ENCODE data around the gene LRP5. TPM values are rescaled to one million over a fixed set of nuclear protein-coding genes. Genes with fewer than 3 reads are reported as not detected.

LRP5 gene
- total RNA-seq, 1 donor from 2014 or later, result 20.2 TPM

GRCh38 chr11:68439355-68440065, 127.1 kb downstream of the LRP5 start:
- no peak overlapping the region for H3K27ac ChIP-seq (ENCODE audit: low read depth, low read length)
- no peak overlapping the region for H2AFZ ChIP-seq (ENCODE audit: low read depth, low read length)
- no peak for DNase-seq (ENCODE audit: low read depth)
- no peak for TF ChIP-seq EZH2 (IDR thresholded peaks at IDR 0.05; ENCODE audit: insufficient read depth, low read length)
- TF ChIP-seq, protein P1, sequence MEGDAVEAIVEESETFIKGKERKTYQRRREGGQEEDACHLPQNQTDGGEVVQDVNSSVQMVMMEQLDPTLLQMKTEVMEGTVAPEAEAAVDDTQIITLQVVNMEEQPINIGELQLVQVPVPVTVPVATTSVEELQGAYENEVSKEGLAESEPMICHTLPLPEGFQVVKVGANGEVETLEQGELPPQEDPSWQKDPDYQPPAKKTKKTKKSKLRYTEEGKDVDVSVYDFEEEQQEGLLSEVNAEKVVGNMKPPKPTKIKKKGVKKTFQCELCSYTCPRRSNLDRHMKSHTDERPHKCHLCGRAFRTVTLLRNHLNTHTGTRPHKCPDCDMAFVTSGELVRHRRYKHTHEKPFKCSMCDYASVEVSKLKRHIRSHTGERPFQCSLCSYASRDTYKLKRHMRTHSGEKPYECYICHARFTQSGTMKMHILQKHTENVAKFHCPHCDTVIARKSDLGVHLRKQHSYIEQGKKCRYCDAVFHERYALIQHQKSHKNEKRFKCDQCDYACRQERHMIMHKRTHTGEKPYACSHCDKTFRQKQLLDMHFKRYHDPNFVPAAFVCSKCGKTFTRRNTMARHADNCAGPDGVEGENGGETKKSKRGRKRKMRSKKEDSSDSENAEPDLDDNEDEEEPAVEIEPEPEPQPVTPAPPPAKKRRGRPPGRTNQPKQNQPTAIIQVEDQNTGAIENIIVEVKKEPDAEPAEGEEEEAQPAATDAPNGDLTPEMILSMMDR (IDR thresholded peaks at IDR 0.05; ENCODE audit: insufficient read depth, low read depth, low read length), result no peak
- H3K9me3 Mint-ChIP-seq (ENCODE audit: unreplicated experiment), result no peaks in the 10 kb centered on the region
- H3K4me1 ChIP-seq (ENCODE audit: insufficient read depth, low read length), result peaks cover 19% of the 10 kb centered on the region
- peaks cover 16% of the 10 kb centered on the region for H3K4me1 Mint-ChIP-seq (ENCODE audit: low read depth, unreplicated experiment)
- peaks cover 7% of the 10 kb centered on the region for H3K36me3 Mint-ChIP-seq (ENCODE audit: low read depth, unreplicated experiment)
- H3K4me3 ChIP-seq (ENCODE audit: insufficient read depth, low read depth, low read length), result no peak overlapping the region
- no peaks in the 10 kb centered on the region for H3K9me3 ChIP-seq (ENCODE audit: insufficient read depth, low read depth, low read length)
- H3K4me3 Mint-ChIP-seq (ENCODE audit: unreplicated experiment), result no peak overlapping the region
- H3K27me3 ChIP-seq (ENCODE audit: insufficient read depth, low read length), result no peaks in the 10 kb centered on the region
- no peak for FAIRE-seq
- H3K36me3 ChIP-seq (ENCODE audit: insufficient read depth, low read length), result peaks cover 3% of the 10 kb centered on the region
- H3K27ac Mint-ChIP-seq (ENCODE audit: unreplicated experiment), result no peak overlapping the region
- no peak overlapping the region for H3K4me2 ChIP-seq (ENCODE audit: low read length)
- no peaks in the 10 kb centered on the region for H3K79me2 ChIP-seq (ENCODE audit: insufficient read depth, low read length)
- H4K20me1 ChIP-seq (ENCODE audit: insufficient read depth, low read length), result no peaks in the 10 kb centered on the region
- no peaks in the 10 kb centered on the region for H3K27me3 Mint-ChIP-seq (ENCODE audit: low read depth, unreplicated experiment)
- no peak overlapping the region for H3K9ac ChIP-seq (ENCODE audit: low read length)

DNA sequence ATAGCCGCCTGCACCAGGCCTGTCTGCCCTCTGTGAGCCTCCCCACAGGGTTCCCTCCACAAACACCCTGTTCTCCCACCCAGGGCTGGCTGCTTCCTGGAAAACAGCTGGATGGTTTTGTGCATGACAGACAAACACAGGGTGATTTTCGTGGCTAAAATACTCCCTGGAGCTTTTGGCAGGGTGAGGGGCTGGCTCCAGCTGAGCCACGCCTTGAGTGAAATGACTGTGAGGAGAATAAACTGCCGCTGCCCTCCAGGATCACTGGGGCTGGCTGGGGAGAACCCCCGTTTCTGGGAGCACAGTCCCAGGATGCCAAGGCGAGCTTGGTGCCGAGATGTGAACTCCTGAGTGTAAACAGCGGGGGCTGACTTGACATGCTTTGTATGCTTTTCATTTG, 127.8 kb downstream of the LRP5 start:
- Mint-ChIP-seq H3K9me3 (ENCODE audit: unreplicated experiment) (no peaks in the 10 kb centered on the region), H3K4me1 (ENCODE audit: low read depth, unreplicated experiment) (peaks cover 16% of the 10 kb centered on the region), H3K36me3 (ENCODE audit: low read depth, unreplicated experiment) (peaks cover 6% of the 10 kb centered on the region), H3K27me3 (ENCODE audit: low read depth, unreplicated experiment) (no peaks in the 10 kb centered on the region), H3K4me3 (ENCODE audit: unreplicated experiment) (no peak overlapping the region), H3K27ac (ENCODE audit: unreplicated experiment) (no peak overlapping the region)
- peaks cover 3% of the 10 kb centered on the region for H3K36me3 ChIP-seq (ENCODE audit: insufficient read depth, low read length)
- no peak overlapping the region for H3K9ac ChIP-seq (ENCODE audit: low read length)
- H3K4me3 ChIP-seq (ENCODE audit: insufficient read depth, low read depth, low read length), result no peak overlapping the region
- no peak for TF ChIP-seq EZH2 (IDR thresholded peaks at IDR 0.05; ENCODE audit: insufficient read depth, low read length)
- TF ChIP-seq, protein P1 (IDR thresholded peaks at IDR 0.05; ENCODE audit: insufficient read depth, low read depth, low read length), result no peak
- H3K27me3 ChIP-seq (ENCODE audit: insufficient read depth, low read length), result no peaks in the 10 kb centered on the region
- FAIRE-seq, result no peak
- no peak for DNase-seq (ENCODE audit: low read depth)
- no peak overlapping the region for H3K27ac ChIP-seq (ENCODE audit: low read depth, low read length)
- H2AFZ ChIP-seq (ENCODE audit: low read depth, low read length), result no peak overlapping the region
- H3K9me3 ChIP-seq (ENCODE audit: insufficient read depth, low read depth, low read length), result no peaks in the 10 kb centered on the region
- no peaks in the 10 kb centered on the region for H3K79me2 ChIP-seq (ENCODE audit: insufficient read depth, low read length)
- no peak overlapping the region for H3K4me2 ChIP-seq (ENCODE audit: low read length)
- peaks cover 19% of the 10 kb centered on the region for H3K4me1 ChIP-seq (ENCODE audit: insufficient read depth, low read length)
- H4K20me1 ChIP-seq (ENCODE audit: insufficient read depth, low read length), result no peaks in the 10 kb centered on the region

Data from astrocyte (in vitro differentiated cells and primary cell).